GM12865 (cell line): ENCODE data around the gene ASTL.

Experiments
- DNase-seq: peaks from one replicate; pipeline ENCODE4 v3.0.0; 2010; ENCODE audit warnings: low read depth
- H3K4me3 ChIP-seq: 2 replicates; pipeline ENCODE4 v1.5.1; 2011; ENCODE audit warnings: mild to moderate bottlenecking, low read depth, low read length, control low read depth
- CTCF ChIP-seq: IDR thresholded peaks from 2 replicates; pipeline ENCODE4 v1.5.1; 2011; ENCODE audit warnings: low read length, control low read depth, low read depth, inconsistent platforms; ENCODE audit not compliant: insufficient read depth; ENCODE audit errors: missing control alignments

The ASTL gene

GRCh38 chr2:96135621-96136020 lies 2.7 kb downstream of the ASTL start:
- no peak for DNase-seq
- TF ChIP-seq CTCF: no peak
- no peak overlapping the region for H3K4me3 ChIP-seq

- no peak for TF ChIP-seq CTCF
- H3K4me3 ChIP-seq: no peak overlapping the region
- no peak for DNase-seq
Measured at GRCh38 chr2:96135171-96135570, 3.1 kb downstream of the ASTL start.

- no peak for TF ChIP-seq CTCF
- no peak for DNase-seq
- no peak overlapping the region for H3K4me3 ChIP-seq
Measured at GRCh38 chr2:96134421-96134820, 3.9 kb downstream of the ASTL start.

GRCh38 chr2:96131813-96132745 lies 6.2 kb downstream of the ASTL start:
- TF ChIP-seq CTCF: no peak
- DNase-seq: no peak
- no peak overlapping the region for H3K4me3 ChIP-seq

- DNase-seq: no peak
- no peak for TF ChIP-seq CTCF
- no peak overlapping the region for H3K4me3 ChIP-seq
Measured at GRCh38 chr2:96131152-96131812, 7.0 kb downstream of the ASTL start.

DNA sequence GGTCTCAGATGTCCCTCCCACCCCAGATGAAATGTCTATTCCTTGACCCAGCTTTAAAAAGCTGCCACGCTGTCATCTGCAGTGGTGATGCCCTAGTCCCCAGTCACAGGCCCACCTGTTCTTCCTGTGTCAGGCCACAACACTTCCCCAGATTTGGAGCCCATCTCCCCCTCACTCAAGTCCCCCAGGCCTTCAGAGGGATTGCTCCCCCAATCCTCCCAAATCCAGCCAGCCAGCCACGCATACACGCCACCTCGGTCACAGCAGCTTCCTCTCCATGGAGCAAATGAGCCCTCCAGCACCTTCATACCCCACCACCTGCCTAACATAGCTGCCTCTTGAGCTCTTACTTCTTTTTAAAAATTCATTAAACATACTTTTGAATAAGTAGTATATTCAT lies 7.8 kb downstream of the ASTL start:
- DNase-seq: no peak
- no peak overlapping the region for H3K4me3 ChIP-seq
- no peak for TF ChIP-seq CTCF
